Stimulated activated CD8-positive, alpha-beta memory T cell treated with anti-CD3 and anti-CD28 coated beads, Interleukin-4, amount 100 ng/mL, for 48 hours (primary cell): ENCODE results near the gene AKT1.
"Not testable (repeated sequence)": the region's sequence is repeated elsewhere in the genome, so short reads cannot be mapped to it uniquely, and the experiment has no call there.

Experiments used
- DNase-seq: peaks from one replicate; pipeline ENCODE4 v3.0.0-alpha.2; 2020

AKT1 gene

DNA sequence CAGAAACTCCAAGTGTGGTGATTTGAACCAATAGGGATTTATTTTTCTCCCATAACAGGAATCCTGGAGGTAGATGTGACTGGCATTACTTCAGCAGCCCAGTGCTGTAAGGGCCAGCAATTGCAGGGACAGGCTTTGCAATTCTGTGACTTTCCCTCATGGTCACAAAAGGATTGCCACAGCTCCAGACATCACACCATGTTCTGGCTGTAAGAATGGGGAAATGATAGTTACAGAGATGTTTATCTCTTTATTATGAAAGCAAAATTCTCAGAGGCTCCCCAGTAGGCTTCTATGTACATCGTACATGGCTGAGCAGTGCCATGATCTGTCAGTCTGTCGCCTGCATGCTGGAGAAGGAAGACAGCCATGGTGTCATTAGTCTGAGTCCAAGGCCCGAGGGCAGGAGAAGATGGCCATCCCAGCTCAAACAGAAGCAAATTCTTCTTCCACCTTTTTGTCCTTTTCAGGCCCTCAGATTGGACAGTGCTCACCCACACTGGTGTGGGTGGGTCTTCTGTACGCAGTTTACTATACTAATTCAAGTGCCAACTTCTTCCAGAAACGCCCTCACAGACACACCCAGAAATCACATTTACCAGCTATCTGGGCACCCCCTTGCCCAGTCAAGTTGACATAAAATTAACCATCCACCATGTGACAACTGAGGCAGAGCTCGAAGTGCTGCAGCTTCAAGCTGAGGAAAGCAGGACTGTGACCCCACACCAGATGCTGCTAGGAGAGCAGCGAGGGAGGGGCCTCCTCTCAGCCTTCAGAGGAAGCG is 22.6 kb upstream of the AKT1 start:
- no peak for DNase-seq

- no peak for DNase-seq
These were observed 21.0 kb upstream of the AKT1 start for GRCh38 chr14:104816616-104816884.

DNA sequence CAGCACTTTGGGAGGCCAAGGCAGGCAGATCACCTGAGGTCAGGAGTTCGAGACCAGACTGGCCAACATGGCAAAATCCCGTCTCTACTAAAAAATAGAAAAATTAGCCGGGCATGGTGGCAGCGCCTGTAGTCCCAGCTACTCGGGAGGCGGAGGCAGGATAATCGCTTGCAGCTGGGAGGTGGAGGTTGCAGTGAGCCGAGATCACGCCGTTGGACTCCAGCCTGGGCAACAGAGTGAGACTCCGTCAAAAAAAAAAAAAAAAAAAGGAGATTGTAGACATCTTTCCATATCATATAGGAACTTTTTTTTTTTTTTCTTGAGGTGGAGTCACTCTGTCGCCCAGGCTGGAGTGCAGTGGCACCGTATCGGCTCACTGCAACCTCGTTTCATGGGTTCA is 19.2 kb upstream of the AKT1 start:
- not testable (repeated sequence) for DNase-seq

DNA sequence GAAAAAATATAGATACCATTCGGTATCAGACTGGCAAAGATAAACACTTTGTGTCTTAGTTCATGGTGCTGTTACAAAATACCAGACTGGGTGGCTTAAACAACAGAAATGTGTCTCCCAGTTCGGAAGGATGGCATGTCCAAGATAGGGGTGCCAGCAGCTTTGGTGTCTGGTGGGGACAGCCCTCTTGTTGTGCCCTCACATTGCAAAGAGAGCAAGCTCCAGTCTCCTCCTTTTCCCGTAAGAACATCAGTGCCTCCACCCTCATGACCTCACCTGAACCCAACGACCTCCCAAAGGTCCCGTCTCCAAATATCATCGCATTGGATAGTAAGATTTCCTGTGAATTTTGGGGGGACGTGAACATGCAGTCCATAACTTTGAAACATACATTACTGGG is 17.7 kb upstream of the AKT1 start:
- DNase-seq = no peak

- DNase-seq = no peak
These were observed 14.8 kb upstream of the AKT1 start for GRCh38 chr14:104810316-104810715.

GRCh38 chr14:104808456-104808855 is 12.9 kb upstream of the AKT1 start:
- DNase-seq = no peak

- no peak for DNase-seq
These were observed 11.3 kb upstream of the AKT1 start for GRCh38 chr14:104806625-104807465.

DNA sequence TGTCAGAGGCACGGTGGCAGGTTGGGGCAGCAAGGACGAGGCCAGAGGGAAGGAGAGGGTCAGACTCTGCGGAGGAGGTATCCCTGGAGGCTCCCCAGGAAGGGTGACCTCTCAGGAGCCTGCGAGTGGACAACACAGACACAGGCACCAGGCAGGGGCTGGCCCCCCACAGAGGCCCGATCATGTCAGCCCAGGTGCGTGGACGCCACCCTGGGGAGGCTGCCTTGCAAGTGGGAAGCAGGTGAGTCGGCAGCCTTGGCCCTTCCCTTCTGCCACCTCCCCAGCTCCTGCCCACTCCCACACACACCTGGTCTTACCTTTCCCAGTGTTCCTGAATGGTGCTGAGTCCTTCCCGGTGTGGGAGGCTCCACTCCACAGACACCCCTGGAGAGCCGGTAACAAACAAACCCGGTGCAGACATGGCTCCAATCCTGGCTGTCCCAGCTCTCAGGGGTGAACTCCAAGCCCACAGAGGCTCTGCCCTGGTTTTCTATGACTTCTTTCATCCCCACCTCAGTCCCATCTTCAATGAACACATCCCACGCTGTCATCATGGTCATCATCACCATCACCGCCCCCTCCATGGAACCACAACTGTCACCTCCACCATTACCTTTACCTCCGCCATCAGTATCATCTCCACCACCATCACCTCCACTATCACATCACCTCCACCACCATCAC is 10.5 kb upstream of the AKT1 start:
- DNase-seq = no peak

GRCh38 chr14:104805326-104805678 is 9.8 kb upstream of the AKT1 start:
- DNase-seq = no peak

DNA sequence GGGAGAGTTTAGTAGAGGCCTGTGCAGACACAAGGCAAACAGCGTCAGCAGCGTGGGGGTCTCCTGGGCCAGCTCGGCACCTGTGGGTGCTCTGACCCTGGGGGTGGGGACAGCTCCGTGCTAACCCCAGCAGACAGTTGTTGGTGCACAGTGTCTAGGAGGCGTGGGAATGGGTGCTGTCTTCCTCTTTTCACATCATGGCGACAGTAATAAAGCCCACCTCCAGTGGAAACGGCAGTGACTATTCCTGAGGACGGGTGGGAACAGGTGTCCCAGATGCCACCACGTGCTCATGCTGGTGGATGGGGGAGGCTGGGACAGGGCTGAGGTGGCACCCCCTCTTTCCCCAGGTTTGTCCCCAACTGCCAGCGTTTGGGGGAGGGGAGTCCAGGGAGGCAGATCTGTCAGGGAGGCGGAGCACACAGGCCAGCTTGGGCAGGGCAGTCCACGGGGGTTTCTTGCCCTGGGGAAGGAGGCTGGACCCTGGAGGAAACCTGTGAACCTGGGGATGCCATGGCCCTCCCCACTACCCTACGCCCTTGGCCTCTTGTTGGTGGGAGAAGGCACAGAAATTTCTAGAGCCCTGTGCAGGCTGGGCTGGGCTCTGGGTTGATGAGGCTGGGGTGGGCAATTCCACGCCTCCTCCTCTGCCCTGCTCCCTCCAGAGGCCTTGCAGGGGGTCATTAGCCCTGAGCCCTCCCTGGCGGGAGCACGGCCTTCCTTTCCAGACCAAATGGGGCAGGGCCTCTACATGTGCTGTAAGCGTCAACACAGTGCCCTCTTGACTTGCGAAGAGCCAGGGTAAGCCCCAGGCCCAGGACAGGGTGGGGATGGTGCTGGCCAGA is 9.2 kb upstream of the AKT1 start:
- no peak for DNase-seq

GRCh38 chr14:104803912-104804410 is 8.4 kb upstream of the AKT1 start:
- no peak for DNase-seq

- DNase-seq = no peak
These were observed 7.8 kb upstream of the AKT1 start for GRCh38 chr14:104803280-104803911.

DNA sequence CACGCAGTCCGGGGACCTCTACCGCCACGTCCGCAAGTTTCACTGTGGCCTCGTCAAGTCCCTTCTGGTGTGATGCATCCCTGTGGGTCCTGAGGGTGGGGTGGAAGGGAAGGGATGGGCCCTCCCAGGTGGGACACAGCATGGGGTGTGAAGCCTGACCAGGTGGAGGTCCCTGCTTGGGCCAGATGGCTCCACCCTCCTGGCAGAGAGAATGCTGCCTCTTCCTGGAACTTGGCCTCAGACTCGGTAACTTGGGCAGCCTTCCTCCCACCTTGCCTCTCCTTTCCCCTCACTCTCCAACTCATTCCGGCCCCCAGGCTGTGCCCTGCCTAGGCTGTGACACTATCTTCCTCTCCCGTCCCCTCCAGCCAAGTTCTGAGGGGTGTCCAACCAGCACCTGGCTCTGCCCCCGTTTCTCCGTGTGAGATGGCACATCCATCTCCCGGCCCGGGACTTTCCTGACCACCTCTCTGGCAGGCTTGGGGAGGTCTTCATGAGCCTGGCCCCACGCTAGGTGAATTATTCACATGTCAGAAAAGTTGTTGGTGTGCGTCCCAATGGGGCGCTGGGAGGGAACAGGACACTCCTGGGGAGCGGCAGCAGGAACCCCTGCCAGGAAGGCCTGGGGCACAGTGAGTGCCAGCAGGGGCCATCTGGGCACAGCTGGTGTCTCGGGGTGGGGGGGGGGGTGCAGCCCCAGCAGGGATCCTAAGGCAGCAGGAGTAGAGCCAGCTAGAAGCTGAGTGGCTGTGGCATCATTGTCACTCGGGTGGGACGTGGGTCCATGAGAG is 7.0 kb upstream of the AKT1 start:
- DNase-seq = no peak

DNA sequence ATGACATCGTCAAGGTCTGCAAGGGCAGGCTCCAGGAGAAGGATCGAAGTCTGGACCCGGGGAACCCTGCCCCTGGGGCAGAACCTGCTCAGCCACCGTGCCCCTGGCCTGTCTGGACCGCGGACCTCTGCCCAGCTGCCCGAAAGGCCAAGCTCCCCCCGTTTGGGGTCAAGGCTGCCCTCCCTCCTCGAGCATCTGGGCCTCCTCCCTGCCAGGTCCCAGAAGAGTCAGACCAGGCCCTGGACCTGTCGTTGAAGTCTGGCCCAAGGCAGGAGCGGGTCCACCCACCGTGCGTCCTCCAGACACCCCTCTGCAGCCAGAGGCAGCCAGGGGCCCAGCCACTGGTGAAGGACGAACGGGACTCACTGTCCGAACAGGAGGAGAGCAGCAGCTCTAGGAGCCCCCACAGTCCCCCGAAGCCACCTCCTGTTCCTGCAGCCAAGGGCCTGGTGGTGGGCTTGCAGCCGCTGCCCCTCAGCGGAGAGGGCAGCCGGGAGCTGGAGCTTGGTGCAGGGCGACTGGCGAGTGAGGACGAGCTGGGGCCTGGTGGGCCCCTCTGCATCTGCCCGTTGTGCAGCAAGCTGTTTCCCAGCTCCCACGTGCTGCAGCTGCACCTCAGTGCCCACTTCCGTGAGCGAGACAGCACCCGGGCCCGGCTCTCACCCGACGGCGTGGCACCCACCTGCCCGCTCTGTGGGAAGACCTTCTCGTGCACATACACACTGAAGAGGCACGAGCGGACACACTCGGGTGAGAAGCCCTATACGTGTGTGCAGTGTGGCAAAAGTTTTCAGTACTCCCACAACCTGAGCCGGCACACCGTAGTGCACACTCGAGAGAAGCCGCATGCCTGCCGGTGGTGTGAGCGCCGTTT is 6.2 kb upstream of the AKT1 start:
- DNase-seq = no peak

- peak; percentile 74 for DNase-seq
These were observed 5.4 kb upstream of the AKT1 start, which contains the start of gene ZBTB42 for GRCh38 chr14:104800771-104801519. TSS of gene ZBTB42 (plus strand) at chr14:104801101. CDS start at chr14:104801198, 97 bp downstream.

GRCh38 chr14:104800015-104800770 is 4.6 kb upstream of the AKT1 start:
- DNase-seq = peak; percentile 85

GRCh38 chr14:104799244-104800014 is 3.9 kb upstream of the AKT1 start:
- no peak for DNase-seq
